Femur (tissue), 1 donor: ENCODE data around the gene MVB12B.

Experiments used
- DNase-seq: peaks from one replicate; pipeline ENCODE4 v3.0.0-alpha.2; 2017

The MVB12B gene

DNA sequence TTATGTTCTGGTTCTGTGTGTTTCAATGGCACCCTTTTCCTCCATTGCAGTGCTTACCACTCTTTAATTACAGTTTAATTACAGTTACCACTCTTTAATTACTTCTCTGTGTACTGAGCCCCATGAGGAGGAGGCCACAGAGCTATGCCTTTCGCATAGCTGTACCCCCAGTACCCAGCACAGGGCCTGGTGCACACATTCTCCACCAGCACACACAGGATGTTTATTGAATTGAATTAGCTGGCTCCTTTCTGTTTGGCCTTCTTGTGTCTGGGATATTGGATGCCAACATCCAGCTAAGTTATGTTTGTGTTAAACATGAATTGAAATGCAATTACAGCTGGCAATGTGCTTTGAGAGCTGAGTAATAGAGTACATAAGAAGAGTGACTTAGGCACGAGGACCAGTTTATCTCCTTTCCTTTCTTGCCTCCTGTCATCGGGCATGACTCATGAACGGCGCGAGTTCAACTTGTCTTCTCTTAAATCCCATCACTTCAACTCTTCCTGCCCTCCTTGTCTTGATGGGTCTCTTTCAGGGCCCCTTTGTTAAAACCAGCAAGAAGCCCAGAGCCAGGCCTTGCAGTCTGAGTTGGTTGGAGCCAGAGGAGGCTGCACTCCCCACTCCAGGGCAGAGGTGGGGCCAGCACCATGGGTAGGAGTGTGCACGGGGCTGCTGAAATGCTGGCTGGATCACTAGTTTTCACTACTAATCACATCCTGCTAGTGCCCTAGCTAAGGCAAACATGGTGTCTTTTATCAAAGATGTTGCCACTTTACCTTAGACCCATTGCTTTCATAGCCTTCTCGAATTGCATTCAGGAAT lies 37.4 kb downstream of the MVB12B start:
- no peak for DNase-seq

DNA sequence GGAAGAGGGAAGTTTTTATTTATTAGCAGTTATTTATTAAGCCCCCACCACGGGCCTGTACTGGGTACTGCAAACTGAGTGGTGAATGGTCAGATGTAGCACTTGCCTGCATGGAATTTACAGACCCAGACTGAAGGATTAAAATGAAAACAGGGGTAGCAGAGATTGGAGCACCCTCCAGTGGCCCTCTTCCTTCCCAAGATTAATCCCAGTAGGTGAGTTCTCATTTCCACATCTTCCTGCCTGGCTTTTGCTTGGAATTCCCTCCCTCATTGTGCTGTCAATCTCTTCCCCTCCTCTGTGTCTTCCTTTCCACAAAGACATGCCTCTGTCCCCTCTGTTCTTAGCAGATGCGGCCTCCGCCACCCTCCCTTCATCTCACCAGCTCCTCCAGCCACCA lies 39.2 kb downstream of the MVB12B start:
- DNase-seq = no peak

DNA sequence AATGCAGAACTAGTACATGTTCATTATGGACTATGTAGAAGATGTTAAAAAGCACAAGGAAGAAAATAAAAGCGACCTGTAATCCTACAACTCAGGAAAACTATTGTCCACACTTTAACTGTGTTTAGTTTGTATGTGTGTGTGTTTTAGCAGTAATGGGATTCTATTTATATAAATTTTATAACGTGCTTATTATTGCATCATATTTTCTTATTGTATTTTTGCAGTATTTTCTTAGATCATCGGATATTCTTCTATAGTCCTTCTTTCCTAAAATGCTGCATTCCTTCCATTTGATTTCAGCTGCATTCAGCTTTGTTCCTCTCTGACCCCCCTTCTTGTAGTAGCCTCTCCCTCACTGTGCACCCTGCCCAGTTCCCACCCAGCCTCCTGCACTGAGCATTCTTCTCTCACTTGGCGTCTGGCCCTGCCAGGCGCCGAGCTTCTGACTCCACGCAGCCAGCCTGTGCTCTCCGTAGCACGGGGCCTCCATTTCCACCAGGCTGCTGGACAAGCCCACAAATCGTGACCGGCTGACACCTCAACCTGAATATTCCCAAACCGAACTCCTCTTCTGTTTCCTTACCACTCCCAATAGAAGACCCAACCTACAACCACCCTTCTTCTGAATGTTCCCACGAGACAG lies 39.9 kb downstream of the MVB12B start:
- DNase-seq = no peak

DNA sequence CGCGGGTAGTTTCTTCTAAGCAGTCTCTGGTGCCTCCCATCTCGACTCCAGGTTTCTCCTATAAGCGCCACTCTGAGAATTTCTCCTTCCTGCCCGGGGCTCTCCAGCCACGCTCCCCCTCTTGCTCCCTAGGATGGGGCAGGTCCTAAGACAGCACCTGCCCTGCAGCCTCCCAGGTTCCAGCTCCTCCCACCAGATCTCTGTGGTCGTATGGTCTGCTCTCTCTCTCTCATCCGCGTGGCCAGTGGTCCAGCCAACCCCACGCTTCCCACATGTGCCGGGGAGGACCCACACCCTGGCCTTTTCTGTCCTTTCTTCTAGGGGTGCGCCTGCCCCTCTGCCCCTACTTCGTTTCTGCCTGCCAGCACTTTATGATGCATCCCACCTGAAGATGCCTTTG lies 40.5 kb downstream of the MVB12B start:
- no peak for DNase-seq

DNA sequence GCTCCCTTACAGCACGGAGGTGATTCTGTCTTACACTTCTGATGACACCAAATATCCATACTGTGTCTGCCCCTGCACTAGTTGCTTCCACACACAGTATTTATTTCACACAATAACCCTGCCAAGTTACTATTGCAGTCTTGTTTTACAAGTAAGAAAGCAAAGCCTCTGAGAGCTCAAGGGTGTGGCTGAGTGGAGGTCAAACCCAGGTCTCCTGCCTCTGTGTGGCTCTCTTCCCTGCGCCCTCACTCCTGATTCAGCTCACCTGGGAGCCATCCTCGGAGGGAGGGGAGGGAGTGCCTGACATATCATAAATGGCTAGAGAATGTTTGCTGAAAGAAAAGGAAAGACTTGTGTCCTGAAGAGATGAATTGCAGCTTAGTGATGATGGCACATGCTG lies 41.0 kb downstream of the MVB12B start:
- DNase-seq = no peak

DNA sequence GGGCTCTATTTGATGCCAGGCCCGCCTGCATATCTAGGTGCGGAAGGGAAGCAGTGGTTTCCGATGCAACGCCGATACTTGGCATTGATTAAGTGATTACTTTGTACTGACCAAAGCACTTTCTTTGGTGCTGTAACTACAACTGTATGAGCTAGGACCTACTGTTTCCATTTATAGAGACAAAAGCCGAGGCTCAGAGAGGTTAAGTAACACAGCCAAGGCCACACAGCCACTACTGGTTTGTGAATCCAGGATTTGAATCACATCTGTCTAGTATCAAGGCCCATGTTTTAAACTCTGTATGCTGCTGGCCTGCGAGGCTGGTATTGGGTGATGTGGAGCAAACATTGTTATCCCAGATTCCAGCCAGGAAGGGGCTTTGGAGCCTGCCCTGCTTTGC lies 41.4 kb downstream of the MVB12B start:
- DNase-seq = no peak

DNA sequence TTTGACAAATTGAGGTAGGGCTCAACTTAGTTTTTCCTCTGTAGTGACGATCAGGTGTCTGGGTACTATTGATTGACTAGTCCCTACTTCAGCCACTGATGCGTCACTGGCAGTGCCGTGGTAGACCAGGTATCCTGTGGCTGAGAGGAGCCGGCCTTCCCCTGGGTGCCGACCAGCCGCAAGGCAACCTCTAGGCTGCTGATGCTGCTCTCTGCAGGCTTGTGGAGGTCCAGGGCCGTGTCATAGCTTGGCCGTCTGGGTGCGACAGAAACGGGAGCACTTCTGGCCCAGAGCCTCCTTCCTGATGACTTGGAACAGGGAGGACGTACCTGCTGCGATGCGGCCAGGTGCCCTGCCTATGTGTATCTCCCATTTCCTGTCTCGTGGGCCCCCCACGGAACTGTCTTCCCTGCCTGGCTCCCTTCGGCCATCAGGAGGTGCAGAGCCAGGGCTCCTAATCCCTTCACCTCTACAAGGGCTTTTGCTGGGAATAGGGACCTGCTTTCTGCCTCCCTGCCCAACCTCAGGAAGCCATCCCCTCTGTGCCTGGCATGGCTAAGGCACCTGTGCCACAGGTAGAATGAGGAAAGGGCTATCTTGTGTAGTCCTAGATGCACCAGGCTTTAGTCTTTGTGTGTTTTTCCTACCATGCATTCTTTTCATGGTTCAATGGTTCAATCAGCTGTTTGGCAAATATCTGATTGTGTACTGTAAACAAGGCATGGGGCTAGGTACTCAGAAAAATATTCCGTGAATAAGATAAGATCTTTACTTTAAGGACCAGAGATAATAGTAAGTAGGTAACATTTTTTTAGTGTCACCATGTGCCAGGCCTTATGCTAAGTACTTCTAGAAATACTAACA lies 44.6 kb downstream of the MVB12B start:
- DNase-seq = no peak

DNA sequence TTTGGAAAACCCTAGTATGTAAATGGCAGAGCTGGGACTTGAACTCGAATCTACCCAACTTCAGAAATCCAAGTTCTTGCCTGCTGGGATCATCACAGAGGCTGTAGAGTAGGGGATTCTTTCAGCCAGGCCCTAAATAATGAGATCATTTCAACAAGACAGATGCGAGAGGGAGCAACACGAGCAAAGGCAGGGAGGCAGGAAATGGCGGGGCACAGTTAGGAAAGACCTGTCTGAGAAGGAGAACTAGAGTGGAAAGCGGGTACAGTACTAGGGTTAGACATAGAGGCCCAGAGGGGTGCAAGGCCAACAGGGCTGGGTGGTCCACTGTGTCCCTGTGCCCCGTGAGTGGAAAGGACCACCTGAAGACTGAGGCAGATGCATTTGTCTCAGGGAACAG lies 46.1 kb downstream of the MVB12B start:
- DNase-seq = no peak

DNA sequence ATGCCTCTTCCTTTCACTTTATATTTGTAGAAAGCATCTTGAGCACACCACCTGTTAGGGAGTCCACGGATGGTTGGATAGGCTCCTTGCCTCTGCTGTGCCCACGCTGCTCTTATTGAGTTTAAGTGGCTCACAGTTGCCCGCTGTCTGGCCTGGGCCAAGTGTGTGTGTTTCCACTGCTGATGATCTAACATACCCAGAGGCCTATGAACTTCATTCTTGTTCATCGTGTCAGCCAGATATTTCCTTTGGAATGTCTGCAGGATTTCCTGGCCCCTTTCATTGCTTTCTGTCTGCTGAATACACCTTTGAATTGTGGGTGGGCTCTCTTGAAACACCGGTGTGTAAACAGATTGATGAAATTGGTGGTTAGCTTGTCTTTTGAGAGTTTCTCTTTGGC lies 46.6 kb downstream of the MVB12B start:
- DNase-seq = no peak

DNA sequence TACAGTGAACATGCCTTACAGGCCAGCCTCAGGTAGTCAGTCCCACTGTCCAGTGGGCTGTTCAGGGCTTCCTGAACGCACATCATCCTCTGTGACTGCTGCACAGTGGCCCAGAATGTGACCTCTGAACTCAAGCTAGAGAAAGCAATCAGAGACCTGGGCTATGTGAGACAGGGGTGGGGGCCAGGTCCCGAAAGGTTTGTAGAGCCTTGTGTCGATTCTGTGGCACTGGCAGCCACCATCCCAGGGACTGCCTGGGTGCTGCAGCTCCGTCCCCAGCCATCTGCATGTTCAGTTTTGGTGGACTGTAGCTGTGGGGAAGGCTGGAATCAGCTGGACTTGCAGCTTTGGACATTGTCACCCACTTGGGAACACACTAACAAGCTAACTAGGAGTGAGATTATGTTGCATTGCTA lies 47.7 kb downstream of the MVB12B start:
- no peak for DNase-seq

DNA sequence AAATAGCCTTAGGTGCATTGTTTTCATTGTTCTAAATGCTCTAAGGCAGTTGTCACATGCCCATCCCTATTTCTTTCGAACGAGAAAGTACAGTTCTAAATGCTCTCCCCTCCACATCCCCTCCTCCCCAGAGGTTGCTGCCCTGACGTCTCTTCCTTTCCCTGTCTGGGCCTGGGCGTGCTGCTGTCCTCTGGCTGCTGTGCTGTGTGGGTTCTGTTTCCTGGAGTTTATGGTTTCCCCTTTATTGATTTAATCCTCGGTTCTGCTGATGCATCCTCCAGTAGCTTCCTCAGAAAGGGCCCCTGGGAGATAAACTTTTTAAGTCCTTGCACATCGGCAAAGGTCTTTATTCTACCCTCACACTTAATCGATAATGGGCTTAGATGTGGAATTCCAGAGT lies 48.8 kb downstream of the MVB12B start:
- DNase-seq = peak; percentile 73

DNA sequence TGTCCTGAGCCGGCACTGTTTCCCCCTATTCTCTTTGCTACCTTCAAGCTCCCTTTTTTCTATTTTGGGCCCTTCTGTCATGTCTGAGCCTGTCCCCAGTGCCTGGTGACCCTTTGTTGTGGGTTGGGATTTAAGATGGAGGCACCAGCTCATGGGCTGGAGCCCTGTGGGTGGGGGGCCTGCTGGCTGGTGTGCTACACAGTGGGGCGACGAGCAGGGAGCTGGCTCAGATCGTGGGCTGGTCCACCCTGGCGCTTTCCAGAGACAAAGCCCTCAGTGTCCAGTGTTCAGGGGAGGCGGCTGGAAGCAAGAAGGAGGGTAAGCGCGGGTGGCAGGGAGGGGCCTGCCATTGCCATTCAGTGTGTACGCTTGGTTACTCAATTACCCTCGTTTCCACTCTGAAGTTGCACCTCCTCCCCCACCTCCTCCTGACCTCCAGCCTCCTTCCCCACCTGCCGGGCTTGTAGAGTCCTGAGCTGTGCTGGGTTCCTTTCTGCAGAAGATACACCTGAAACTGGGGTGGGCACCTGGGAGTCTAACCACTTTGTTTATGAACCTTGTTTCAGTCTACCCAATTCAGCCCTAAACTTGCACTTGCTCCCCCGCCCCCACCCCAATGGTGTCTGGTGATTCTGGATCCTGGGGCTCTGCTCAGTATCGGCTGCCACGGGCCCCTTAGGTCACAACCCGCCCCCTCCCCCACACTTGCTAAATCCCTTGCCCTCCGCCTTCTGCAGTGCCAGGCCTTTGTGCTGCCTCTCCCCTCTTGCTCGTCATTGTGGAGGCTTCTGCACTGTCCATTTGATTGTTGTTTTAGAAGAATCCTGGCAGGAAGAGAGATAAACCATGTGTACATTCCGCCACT lies 49.9 kb downstream of the MVB12B start:
- DNase-seq = no peak

DNA sequence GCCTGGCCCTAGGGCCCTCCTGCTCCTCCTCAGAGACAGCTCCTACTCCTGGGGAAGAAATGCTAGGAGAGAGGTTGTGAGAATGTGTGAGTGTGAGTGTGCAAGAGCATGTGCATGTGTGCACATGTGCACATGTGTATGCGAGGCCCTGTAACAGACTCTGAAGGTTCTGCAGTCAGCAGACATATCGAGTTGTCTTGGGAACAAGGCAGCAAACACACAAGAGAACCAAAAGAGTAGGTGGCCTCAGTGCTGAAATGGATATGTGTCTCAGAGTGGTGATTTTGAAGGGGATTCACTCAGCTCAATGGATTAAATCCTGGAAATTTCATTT lies 50.5 kb downstream of the MVB12B start:
- DNase-seq = no peak

DNA sequence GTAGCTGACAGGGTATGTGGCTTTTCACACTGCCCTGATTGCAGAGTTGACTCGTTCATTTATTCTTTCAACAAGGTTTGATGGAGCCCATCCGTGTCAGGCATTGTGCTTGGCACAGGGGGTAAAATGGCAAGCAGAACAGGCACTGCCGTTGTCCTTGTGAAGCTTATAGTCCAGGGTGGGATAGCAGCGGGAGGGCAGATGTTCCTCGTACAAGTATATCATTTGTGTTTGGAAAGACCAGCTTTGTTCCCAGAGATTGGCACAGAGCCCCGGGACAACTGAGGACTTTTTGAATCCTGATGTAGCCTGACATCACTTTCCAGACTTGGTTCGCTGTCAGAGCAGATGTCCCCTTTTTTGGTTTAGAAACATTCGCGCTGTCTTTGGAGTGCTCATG lies 50.9 kb downstream of the MVB12B start:
- DNase-seq = no peak

DNA sequence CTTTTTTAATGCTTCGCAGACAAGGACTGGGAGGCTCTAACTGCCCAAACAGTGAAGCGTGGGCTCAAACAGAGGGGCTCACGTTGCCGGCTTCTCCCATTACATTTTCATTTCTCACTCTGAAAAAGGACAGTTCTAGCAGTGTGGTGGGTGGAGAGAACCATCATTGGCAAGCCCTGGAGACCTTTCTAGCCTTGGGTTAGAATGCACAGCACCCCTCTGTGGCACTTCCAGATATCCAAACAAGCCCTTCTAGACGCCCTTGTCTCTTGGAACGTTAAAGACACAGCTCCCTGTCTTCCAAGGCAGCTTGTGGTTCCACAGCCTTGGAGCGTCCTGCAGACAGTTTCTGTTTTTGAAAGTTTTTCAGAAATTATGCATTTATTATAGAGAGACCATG lies 52.1 kb downstream of the MVB12B start:
- no peak for DNase-seq

DNA sequence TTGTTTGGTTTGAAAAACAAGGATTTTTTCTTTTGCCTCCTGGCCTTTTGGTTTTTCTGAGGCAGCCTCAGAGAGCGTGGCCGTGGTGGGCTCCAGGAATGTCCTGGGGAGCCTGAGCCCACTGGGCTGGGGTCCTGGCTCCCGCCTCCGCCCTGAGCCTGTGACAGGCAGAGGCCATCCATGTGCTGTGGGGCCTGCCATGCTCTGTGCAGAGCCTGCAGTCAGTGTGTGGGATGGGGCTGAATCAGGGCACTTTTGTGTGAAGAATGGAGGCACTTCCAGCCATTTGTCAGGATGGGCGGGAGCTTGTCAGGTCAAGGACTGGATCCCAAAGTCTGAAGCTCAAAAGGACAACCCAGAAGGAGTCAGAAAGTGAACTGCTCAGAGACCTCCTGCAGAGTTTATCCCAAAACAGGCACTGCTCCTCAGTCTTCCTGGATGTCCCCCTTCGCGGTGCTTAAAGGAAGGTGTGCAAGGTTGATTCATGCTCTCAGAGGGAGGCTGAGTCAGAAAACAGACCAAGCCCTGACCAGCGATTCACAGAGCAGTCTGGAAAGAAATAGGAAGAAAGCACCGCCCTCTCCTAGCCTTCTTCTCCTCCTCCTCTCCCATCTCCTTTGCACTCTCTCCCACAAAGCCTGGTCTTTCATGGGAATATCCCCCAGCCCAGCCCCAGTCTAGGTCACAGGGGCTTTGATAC lies 53.2 kb downstream of the MVB12B start:
- no peak for DNase-seq

DNA sequence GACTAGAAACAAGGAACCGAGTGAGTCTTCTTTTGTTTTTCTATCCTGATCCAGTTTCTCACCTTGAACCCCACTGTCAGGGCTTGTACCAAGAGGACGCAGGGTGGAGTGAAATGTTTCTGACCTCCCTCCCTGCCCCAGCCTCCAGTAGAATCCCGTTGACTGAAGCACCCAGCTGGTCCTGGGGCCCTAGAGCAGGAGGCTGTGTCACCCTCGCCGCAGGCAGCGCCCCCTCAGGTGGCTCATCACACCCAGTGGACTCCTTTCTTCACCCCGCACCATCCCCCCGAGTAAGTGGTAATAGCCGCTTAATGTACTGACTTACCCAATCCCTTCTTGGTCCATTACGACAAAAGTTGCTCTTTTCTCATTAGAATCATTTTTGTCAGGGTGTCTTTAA lies 53.8 kb downstream of the MVB12B start:
- DNase-seq = no peak

DNA sequence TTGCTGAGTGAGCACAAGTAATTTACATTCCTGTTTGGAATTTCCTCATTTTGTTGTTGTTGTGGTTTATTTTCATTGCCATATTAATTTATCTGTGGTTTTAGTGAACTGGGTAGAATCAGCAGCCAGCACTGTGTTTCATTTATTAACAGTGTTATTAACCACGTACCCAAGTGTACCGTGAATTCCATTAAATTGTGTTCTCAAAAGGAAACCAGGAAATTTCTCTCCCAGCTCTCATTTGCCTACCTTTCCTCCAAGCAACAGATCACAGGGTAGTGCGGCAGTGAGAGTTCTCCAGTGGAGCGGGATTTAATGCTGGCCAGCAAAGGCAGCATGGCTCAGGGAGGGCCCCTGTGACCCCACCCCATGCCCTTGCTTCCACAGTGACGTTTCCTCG lies 54.6 kb downstream of the MVB12B start:
- DNase-seq = no peak

DNA sequence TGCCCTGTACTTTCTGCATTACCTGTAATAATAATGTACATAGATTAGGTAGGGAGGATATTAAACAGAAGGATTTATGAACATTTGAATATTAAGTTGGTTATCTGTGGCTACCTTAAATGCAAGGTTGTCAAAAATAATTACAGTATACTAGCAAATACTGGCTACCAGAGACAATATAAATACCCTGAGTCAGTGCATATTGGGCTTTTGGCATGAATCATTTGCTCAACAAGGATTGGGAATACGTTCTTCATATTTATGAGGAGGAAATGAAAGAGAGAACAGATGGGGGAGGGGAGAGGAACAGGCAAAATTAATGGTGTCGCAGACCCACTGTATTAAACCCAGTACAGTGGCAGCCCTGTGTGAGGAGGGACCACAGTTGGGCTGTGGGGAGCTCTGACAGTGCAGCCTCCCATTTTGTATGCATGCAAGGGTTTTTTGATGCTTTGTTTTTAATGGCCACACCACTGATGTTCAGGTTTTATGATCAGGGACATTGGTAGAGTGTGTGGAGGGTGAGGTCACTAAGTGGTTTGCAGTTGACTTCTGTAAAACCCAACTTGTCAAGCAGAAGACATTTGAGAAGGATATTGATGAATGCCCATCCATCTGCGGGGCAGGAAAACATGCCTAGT lies 56.9 kb downstream of the MVB12B start:
- DNase-seq = no peak

DNA sequence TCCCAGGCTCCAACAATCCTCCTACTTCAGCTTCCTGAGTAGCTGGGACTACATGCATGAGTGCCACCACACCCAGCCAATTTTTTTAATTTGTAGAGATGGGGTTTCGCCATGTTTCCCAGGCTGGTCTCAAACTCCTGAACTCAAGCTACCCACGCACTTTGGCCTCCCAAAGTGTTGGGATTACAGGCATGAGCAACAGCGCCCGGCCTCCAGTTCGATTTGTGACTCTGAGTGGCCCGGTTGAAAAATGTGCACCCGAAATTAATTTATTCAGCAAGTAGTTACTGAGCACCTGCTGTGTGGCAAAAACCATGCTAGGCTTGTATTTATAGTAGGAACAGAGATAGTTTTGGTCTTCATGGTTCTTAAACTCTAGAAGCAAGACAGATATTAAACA lies 58.3 kb downstream of the MVB12B start:
- DNase-seq = no peak

DNA sequence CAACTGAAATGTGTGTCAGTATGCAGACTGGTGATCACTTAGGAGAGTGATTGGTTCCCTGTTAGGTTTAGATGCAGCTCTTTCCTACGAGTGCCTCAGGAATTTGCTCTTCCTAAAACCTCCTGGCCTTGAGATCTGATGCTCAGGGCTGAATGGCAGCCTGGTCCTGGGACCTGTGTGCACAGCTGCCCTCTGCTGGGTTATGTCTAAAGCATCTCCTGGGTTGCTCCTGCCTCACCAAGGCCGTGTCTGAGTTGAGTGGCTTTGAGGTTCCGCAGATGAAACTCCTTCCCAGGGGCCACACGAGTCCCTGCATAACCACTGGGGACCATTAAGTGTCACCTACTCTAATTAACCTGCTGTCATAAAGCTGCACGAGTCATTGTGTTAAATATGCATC lies 59.5 kb downstream of the MVB12B start:
- DNase-seq = no peak

DNA sequence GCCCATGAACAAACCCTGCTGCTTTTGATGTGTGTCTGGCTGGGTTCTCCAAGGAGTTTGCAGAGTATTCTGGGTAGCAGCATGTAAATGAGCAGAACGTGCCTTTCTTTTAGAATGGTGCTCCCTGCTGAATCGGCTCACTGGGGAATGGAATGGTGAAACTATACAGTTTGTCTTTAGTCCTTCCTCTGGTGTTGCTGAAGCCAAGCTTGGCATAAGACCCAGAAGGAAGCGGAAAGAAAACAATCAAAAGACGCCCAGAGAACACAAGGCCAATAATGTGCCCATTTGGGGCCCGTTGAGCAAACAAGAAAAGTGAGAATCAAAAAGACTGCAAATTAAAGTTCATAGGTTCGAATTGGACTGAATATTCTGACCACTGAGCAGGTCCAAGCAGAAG lies 60.1 kb downstream of the MVB12B start:
- DNase-seq = no peak
